Fibroblast of skin of right quadriceps (primary cell): ENCODE data around the gene CIT.
"Not testable (repeated sequence)": the region's sequence is repeated elsewhere in the genome, so short reads cannot be mapped to it uniquely, and the experiment has no call there.

Experiments used
- DNase-seq: peaks from one replicate; pipeline ENCODE4 v3.0.0-alpha.2; 2013

Gene CIT

GRCh38 chr12:119735079-119735478 is 142.0 kb downstream of the CIT start:
- no peak for DNase-seq

GRCh38 chr12:119730381-119730780 is 146.7 kb downstream of the CIT start:
- no peak for DNase-seq

GRCh38 chr12:119729871-119730270 is 147.2 kb downstream of the CIT start:
- DNase-seq = no peak

GRCh38 chr12:119728444-119728745 is 148.7 kb downstream of the CIT start:
- DNase-seq = no peak

- no peak for DNase-seq
These were observed 149.3 kb downstream of the CIT start for GRCh38 chr12:119727600-119728443.

GRCh38 chr12:119725523-119725922 is 151.6 kb downstream of the CIT start:
- no peak for DNase-seq

- no peak for DNase-seq
These were observed 155.8 kb downstream of the CIT start for GRCh38 chr12:119721306-119721705.

- no peak for DNase-seq
These were observed 156.8 kb downstream of the CIT start for GRCh38 chr12:119720349-119720748.

- DNase-seq = no peak
These were observed 159.0 kb downstream of the CIT start for GRCh38 chr12:119718141-119718540.

- DNase-seq = peak; percentile 18
These were observed 161.9 kb downstream of the CIT start for GRCh38 chr12:119715268-119715620.

- DNase-seq = no peak
These were observed 162.4 kb downstream of the CIT start for GRCh38 chr12:119714614-119715267.

GRCh38 chr12:119713551-119714031 is 163.5 kb downstream of the CIT start:
- DNase-seq = no peak

- no peak for DNase-seq
These were observed 164.4 kb downstream of the CIT start for GRCh38 chr12:119712721-119713120.

- no peak for DNase-seq
These were observed 165.4 kb downstream of the CIT start for GRCh38 chr12:119711693-119712092.

- no peak for DNase-seq
These were observed 166.1 kb downstream of the CIT start for GRCh38 chr12:119710965-119711551.

- no peak for DNase-seq
These were observed 166.7 kb downstream of the CIT start for GRCh38 chr12:119710374-119710964.

GRCh38 chr12:119706427-119706826 is 170.7 kb downstream of the CIT start:
- DNase-seq = not testable (repeated sequence)

- DNase-seq = no peak
These were observed 171.9 kb downstream of the CIT start for GRCh38 chr12:119705182-119705581.

GRCh38 chr12:119704065-119704747 is 172.9 kb downstream of the CIT start:
- peak; percentile 24 for DNase-seq

- DNase-seq = no peak
These were observed 177.0 kb downstream of the CIT start for GRCh38 chr12:119700078-119700477.

- DNase-seq = no peak
These were observed 177.8 kb downstream of the CIT start for GRCh38 chr12:119699199-119699760.

GRCh38 chr12:119696943-119697342 is 180.2 kb downstream of the CIT start:
- DNase-seq = no peak

- no peak for DNase-seq
These were observed 182.1 kb downstream of the CIT start for GRCh38 chr12:119695034-119695433.
